SK-N-SH treated with all-trans-retinoic acid at 6 μM for 48 hours (cell line): ENCODE measurements around the gene KIF21A.

ENCODE experiments used
- CSDC2 ChIP-seq: fragments of 250-450 bp; sonication (Bioruptor Pico); IDR thresholded peaks from 2 replicates; pipeline ENCODE4 v1.5.0; 2020; ENCODE audit warnings: mild to moderate bottlenecking, moderate library complexity
- RARB ChIP-seq: fragments of 250-450 bp; sonication (Bioruptor Pico); IDR thresholded peaks from 2 replicates; pipeline ENCODE4 v1.8.0; 2021; ENCODE audit warnings: mild to moderate bottlenecking, moderate library complexity
- SNAI2 ChIP-seq: fragments of 250-450 bp; sonication (Bioruptor Pico); IDR thresholded peaks from 2 replicates; pipeline ENCODE4 v1.5.0; 2020; ENCODE audit warnings: mild to moderate bottlenecking, moderate library complexity
- TCF4 ChIP-seq: fragments of 250-450 bp; sonication (Bioruptor Pico); IDR thresholded peaks from 2 replicates; pipeline ENCODE4 v1.8.0; 2021; ENCODE audit warnings: mild to moderate bottlenecking, moderate library complexity, borderline replicate concordance
- TOX ChIP-seq: fragments of 250-450 bp; sonication (Bioruptor Pico); IDR thresholded peaks from 2 replicates; pipeline ENCODE4 v1.8.0; 2021; ENCODE audit warnings: mild to moderate bottlenecking, moderate library complexity, borderline replicate concordance
- ZFP30 ChIP-seq: fragments of 450-650 bp; formaldehyde crosslinking; IDR thresholded peaks from 2 replicates; pipeline ENCODE4 v1.5.0; 2022; ENCODE audit warnings: mild to moderate bottlenecking, moderate library complexity
- ZNF70 ChIP-seq: fragments of 450-650 bp; formaldehyde crosslinking; IDR thresholded peaks from 2 replicates; pipeline ENCODE4 v1.5.0; 2020; ENCODE audit warnings: mild to moderate bottlenecking, moderate library complexity
- ZNF8 ChIP-seq: fragments of 450-650 bp; formaldehyde crosslinking; IDR thresholded peaks from 2 replicates; pipeline ENCODE4 v1.5.0; 2020; ENCODE audit warnings: mild to moderate bottlenecking, moderate library complexity
- TF ChIP-seq, protein P1 (sequence below): fragments of 250-450 bp; sonication (Bioruptor Pico); IDR thresholded peaks from 2 replicates; pipeline ENCODE4 v1.8.0; 2021; ENCODE audit warnings: low read depth, mild to moderate bottlenecking, moderate library complexity, borderline replicate concordance
- TF ChIP-seq, protein P2 (sequence below): fragments of 250-450 bp; sonication (Bioruptor Pico); IDR thresholded peaks from 2 replicates; pipeline ENCODE4 v1.5.1; 2020; ENCODE audit warnings: low read depth, mild to moderate bottlenecking, moderate library complexity

DNA sequence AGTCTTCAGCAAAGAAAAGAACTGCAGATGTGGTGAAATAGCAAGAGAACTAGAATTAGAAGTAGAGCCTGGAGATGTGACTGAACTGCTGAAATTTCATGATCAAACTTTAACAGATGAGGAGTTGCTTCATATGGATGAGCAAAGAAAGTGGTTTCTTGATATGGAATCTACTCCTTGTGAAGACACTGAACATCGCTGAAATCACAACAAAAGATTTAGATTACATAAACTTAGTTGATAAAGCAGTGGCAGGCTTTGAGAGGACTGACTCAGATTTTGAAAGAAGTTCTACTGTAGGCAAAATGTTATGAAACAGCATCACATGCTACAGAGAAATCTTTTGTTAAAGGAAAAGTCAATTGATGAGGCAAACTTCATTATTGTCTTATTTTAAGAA lies 175.0 kb downstream of the KIF21A start:
- TF ChIP-seq, protein P1, sequence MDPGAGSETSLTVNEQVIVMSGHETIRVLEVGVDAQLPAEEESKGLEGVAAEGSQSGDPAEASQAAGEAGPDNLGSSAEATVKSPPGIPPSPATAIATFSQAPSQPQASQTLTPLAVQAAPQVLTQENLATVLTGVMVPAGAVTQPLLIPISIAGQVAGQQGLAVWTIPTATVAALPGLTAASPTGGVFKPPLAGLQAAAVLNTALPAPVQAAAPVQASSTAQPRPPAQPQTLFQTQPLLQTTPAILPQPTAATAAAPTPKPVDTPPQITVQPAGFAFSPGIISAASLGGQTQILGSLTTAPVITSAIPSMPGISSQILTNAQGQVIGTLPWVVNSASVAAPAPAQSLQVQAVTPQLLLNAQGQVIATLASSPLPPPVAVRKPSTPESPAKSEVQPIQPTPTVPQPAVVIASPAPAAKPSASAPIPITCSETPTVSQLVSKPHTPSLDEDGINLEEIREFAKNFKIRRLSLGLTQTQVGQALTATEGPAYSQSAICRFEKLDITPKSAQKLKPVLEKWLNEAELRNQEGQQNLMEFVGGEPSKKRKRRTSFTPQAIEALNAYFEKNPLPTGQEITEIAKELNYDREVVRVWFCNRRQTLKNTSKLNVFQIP (CRISPR knock-in tag), result no peak
- no peak for TF ChIP-seq ZNF70
- no peak for TF ChIP-seq ZNF8 (CRISPR knock-in tag)
- TF ChIP-seq CSDC2, result no peak
- TF ChIP-seq SNAI2 (CRISPR knock-in tag), result no peak
- no peak for TF ChIP-seq ZFP30 (CRISPR knock-in tag)
- TF ChIP-seq TCF4 (CRISPR knock-in tag), result no peak
- TF ChIP-seq RARB, result no peak
- TF ChIP-seq TOX (CRISPR knock-in tag), result no peak
- TF ChIP-seq, protein P2, sequence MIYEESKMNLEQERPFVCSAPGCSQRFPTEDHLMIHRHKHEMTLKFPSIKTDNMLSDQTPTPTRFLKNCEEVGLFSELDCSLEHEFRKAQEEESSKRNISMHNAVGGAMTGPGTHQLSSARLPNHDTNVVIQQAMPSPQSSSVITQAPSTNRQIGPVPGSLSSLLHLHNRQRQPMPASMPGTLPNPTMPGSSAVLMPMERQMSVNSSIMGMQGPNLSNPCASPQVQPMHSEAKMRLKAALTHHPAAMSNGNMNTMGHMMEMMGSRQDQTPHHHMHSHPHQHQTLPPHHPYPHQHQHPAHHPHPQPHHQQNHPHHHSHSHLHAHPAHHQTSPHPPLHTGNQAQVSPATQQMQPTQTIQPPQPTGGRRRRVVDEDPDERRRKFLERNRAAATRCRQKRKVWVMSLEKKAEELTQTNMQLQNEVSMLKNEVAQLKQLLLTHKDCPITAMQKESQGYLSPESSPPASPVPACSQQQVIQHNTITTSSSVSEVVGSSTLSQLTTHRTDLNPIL (CRISPR knock-in tag), result no peak
